Fibroblast of the aortic adventitia (primary cell): ENCODE data around the gene GLOD4. TPM values are rescaled to one million over a fixed set of nuclear protein-coding genes. Genes with fewer than 3 reads are reported as not detected.

Experiments
- DNase-seq: peaks from one replicate; pipeline ENCODE4 v3.0.0-alpha.2; 2010; ENCODE audit warnings: low read depth
- H3K4me3 ChIP-seq: 2 replicates; pipeline ENCODE4 v1.5.1; 2011; ENCODE audit warnings: low read depth, mild to moderate bottlenecking, control low read depth, low read length, moderate library complexity
- CTCF ChIP-seq: IDR thresholded peaks from 2 replicates; pipeline ENCODE4 v1.5.1; 2011; ENCODE audit warnings: mild to moderate bottlenecking, low read length, control low read depth, inconsistent platforms; ENCODE audit not compliant: insufficient read depth
- total RNA-seq: library from RNA; depleted of rRNA; stranded (reverse); fragments of >200 nt; gene quantifications from 2 replicates; pipeline ENCODE4 v1.2.3, GENCODE V29; 2012; ENCODE audit warnings: low replicate concordance

GLOD4 gene
- total RNA-seq, 1 donor = 49.9 TPM

GRCh38 chr17:746181-746580, 35.9 kb downstream of the GLOD4 start:
- H3K4me3 ChIP-seq = no peak overlapping the region
- no peak for DNase-seq
- TF ChIP-seq CTCF = no peak

- DNase-seq = no peak
- no peak for TF ChIP-seq CTCF
- no peak overlapping the region for H3K4me3 ChIP-seq
Observed at GRCh38 chr17:745406-745805, 36.7 kb downstream of the GLOD4 start.

- DNase-seq = no peak
- TF ChIP-seq CTCF = no peak
- H3K4me3 ChIP-seq = no peak overlapping the region
Observed at GRCh38 chr17:744937-745336, 37.1 kb downstream of the GLOD4 start.

DNA sequence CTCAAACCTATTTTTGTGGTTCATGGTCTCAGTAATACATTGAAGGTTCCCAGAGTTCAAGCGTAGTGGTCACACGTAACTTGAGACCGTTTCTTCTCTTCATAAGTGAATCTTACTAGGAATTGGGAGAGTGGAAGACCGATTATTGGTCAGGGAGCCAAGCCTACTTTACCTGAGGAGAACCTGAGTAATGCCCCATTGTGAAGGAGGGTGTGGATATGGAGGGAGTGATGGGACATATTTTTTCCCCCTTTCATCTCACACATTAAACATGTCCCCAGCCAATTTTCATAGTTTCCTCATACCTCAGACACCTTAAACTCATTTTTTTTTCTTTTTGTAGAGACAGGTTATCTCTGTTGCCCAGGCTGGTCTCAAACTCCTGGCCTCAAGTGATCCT, 38.9 kb downstream of the GLOD4 start:
- no peak for DNase-seq
- no peak overlapping the region for H3K4me3 ChIP-seq
- no peak for TF ChIP-seq CTCF

DNA sequence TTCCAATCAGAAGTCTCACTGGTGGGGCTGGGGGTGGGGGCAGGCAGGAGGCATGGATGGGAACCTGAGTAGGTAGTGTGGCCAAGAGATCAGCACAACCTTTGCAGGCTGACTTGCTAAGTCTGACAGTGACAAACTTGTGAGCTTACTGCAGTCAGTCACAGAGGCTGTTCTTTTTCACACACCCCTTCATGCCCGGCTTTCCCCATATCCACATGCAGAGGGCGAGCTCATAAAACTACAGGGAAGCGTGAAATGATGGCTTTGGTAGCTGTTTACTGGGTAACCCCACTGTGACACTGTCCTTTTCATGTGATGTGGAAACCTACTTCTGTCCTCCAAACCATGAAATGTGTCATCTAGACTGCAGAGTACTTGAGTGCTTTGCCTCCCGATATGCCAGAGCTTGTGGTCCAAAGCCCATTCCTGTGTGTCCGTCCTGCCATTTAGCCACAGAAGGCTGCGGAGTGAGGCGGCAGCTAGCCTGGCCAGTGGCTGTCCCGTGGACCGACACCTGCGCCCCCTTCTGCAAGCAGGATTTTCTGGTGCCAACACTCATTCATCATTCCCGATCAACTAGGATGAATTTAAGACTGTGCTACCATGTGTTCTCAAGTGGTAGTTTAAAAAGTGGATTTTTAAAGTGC, 39.8 kb downstream of the GLOD4 start:
- no peak for DNase-seq
- TF ChIP-seq CTCF = no peak
- no peak overlapping the region for H3K4me3 ChIP-seq

- no peak for DNase-seq
- no peak overlapping the region for H3K4me3 ChIP-seq
- no peak for TF ChIP-seq CTCF
Observed at GRCh38 chr17:740240-741017, 41.7 kb downstream of the GLOD4 start.
